RWPE2 (cell line): ENCODE data around the gene SLC38A2.

Source experiments
- ATAC-seq: fragments of 200-7000 bp; cut with Tn5 transposase; 3 replicates; pipeline ENCODE4 v1.9.1; 2021; ENCODE audit warnings: low read depth
- DNase-seq: peaks from one replicate; pipeline ENCODE4 v3.0.0-alpha.2; 2020; ENCODE audit warnings: low spot score
- H3K27ac ChIP-seq: fragments of 450-650 bp; 2 replicates; pipeline ENCODE4 v1.5.1; 2017; ENCODE audit warnings: mild to moderate bottlenecking; ENCODE audit not compliant: poor library complexity, severe bottlenecking
- H3K27me3 ChIP-seq: fragments of 250-450 bp; sonication (Bioruptor Pico); 2 replicates; pipeline ENCODE4 v1.5.1; 2021; ENCODE audit warnings: mild to moderate bottlenecking, moderate library complexity; ENCODE audit not compliant: insufficient read depth, poor library complexity, severe bottlenecking
- H3K36me3 ChIP-seq: fragments of 250-450 bp; sonication (Bioruptor Pico); 2 replicates; pipeline ENCODE4 v1.5.1; 2020; ENCODE audit warnings: low read depth, mild to moderate bottlenecking, moderate library complexity
- H3K4me1 ChIP-seq: fragments of 250-450 bp; sonication (Bioruptor Pico); 2 replicates; pipeline ENCODE4 v1.5.1; 2021; ENCODE audit warnings: mild to moderate bottlenecking, moderate library complexity; ENCODE audit not compliant: insufficient read depth, poor library complexity, severe bottlenecking
- H3K4me3 ChIP-seq: fragments of 250-450 bp; sonication (Bioruptor Pico); 2 replicates; pipeline ENCODE4 v1.5.1; 2021; ENCODE audit warnings: mild to moderate bottlenecking, moderate library complexity; ENCODE audit not compliant: severe bottlenecking
- H3K9me3 ChIP-seq: fragments of 250-450 bp; sonication (Bioruptor Pico); 2 replicates; pipeline ENCODE4 v1.5.1; 2021; ENCODE audit warnings: mild to moderate bottlenecking, moderate library complexity; ENCODE audit not compliant: severe bottlenecking
- CTCF ChIP-seq: fragments of 450-650 bp; IDR thresholded peaks from one replicate; pipeline ENCODE4 v1.5.1; 2017; ENCODE audit warnings: mild to moderate bottlenecking, moderate library complexity; ENCODE audit not compliant: poor library complexity, severe bottlenecking

The SLC38A2 gene

GRCh38 chr12:46378530-46378929 lies 6.0 kb upstream of the SLC38A2 start:
- Histone ChIP-seq H3K4me3 (no peak overlapping the region), H3K36me3 (no peaks in the 10 kb centered on the region), H3K27ac (no peak overlapping the region), H3K27me3 (no peaks in the 10 kb centered on the region), H3K9me3 (peaks cover 2% of the 10 kb centered on the region), H3K4me1 (peaks cover 4% of the 10 kb centered on the region)
- no peak for DNase-seq
- no peak for ATAC-seq
- TF ChIP-seq CTCF, result no peak

- Histone ChIP-seq H3K27ac (no peak overlapping the region), H3K9me3 (peaks cover 2% of the 10 kb centered on the region), H3K36me3 (no peaks in the 10 kb centered on the region), H3K4me3 (no peak overlapping the region), H3K27me3 (no peaks in the 10 kb centered on the region), H3K4me1 (peaks cover 4% of the 10 kb centered on the region)
- DNase-seq (no peak), ATAC-seq (no peak)
- no peak for TF ChIP-seq CTCF
Observed at GRCh38 chr12:46377678-46378077, 5.1 kb upstream of the SLC38A2 start.

DNA sequence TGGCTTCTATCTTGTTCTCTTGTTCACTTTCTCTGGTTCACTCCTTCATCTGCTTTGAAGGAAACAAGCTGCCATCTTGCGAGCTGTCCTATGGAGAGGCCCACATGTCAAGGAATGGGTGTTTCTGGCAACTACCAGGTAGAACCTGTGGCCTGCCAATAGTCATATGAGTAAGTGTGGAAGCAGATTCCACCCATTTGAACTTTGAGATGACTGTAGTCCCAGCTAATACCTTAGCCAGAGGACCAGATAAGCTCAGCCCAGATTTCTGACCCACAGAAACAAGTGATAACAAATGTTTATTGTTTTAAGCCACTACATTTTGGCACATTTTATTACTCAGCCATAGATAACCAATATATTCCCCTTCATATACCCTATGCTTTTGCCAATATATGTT lies 4.0 kb upstream of the SLC38A2 start:
- TF ChIP-seq CTCF, result no peak
- H3K27ac ChIP-seq, result no peak overlapping the region
- DNase-seq (no peak), ATAC-seq (no peak)
- H3K27me3 ChIP-seq, result no peaks in the 10 kb centered on the region
- no peak overlapping the region for H3K4me3 ChIP-seq
- H3K4me1 ChIP-seq, result no peaks in the 10 kb centered on the region
- peaks cover 2% of the 10 kb centered on the region for H3K9me3 ChIP-seq
- peaks cover 9% of the 10 kb centered on the region for H3K36me3 ChIP-seq

GRCh38 chr12:46374711-46375110 lies 2.1 kb upstream of the SLC38A2 start:
- no peaks in the 10 kb centered on the region for H3K27me3 ChIP-seq
- DNase-seq (no peak), ATAC-seq (no peak)
- H3K36me3 ChIP-seq, result peaks cover 28% of the 10 kb centered on the region
- H3K27ac ChIP-seq, result peak overlapping the region; percentile 96
- H3K9me3 ChIP-seq, result no peaks in the 10 kb centered on the region
- peaks cover 3% of the 10 kb centered on the region for H3K4me1 ChIP-seq
- TF ChIP-seq CTCF, result no peak
- H3K4me3 ChIP-seq, result no peak overlapping the region

GRCh38 chr12:46374310-46374709 lies 1.7 kb upstream of the SLC38A2 start:
- peaks cover 6% of the 10 kb centered on the region for H3K4me1 ChIP-seq
- DNase-seq (no peak), ATAC-seq (no peak)
- H3K36me3 ChIP-seq, result peaks cover 32% of the 10 kb centered on the region
- H3K27ac ChIP-seq, result peak overlapping the region; percentile 96
- H3K27me3 ChIP-seq, result no peaks in the 10 kb centered on the region
- H3K9me3 ChIP-seq, result no peaks in the 10 kb centered on the region
- no peak overlapping the region for H3K4me3 ChIP-seq
- TF ChIP-seq CTCF, result no peak
